ENCODE data around the gene CFAP61. TPM values are rescaled to one million over a fixed set of nuclear protein-coding genes. Genes with fewer than 3 reads are reported as not detected.

CFAP61 gene
- total RNA-seq, 1 donor from 2014 or later: 0.26 TPM

DNA sequence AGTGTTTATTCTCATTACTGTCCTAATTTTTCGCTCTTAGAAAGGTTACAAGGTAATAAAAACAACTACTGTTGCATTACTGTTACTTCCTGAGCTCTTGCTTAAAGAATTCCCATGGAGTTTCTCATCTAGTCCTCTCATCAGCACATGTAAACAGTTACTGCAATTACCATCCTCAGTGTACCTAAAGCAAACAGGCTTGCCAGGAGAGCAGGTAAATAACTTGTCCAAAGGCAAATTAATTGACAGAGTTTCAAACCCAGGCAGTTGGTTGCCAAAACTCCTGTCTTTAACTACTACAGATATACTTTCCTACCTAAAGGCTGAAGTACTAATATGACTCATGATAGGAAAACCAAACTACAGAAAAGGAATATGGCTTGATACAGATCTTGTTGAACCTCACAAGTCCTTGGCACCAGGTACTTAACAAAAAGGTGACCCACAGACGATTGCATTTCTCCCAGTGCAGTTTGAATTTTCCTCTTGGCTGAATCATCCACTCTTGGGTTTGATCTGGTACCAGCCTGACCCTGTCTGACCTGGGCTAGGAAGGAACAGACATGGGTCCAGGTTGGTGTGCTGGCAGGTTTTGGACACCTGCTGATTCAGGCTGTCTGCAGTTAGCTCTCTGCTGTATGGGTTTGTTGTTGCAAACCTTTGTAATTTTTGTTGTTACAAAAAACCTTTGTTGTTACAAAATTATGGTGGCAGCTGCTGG lies 153.0 kb downstream of the CFAP61 start:
- FAIRE-seq: no peak
- TF ChIP-seq, protein P1, sequence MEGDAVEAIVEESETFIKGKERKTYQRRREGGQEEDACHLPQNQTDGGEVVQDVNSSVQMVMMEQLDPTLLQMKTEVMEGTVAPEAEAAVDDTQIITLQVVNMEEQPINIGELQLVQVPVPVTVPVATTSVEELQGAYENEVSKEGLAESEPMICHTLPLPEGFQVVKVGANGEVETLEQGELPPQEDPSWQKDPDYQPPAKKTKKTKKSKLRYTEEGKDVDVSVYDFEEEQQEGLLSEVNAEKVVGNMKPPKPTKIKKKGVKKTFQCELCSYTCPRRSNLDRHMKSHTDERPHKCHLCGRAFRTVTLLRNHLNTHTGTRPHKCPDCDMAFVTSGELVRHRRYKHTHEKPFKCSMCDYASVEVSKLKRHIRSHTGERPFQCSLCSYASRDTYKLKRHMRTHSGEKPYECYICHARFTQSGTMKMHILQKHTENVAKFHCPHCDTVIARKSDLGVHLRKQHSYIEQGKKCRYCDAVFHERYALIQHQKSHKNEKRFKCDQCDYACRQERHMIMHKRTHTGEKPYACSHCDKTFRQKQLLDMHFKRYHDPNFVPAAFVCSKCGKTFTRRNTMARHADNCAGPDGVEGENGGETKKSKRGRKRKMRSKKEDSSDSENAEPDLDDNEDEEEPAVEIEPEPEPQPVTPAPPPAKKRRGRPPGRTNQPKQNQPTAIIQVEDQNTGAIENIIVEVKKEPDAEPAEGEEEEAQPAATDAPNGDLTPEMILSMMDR (IDR thresholded peaks at IDR 0.05; ENCODE audit: insufficient read depth, low read length, severe bottlenecking): no peak
- H3K36me3 ChIP-seq (ENCODE audit: control insufficient read depth, insufficient read depth, low read length): no peaks in the 10 kb centered on the region
- H3K27me3 ChIP-seq (ENCODE audit: control insufficient read depth, insufficient read depth, low read length): no peaks in the 10 kb centered on the region
- H3K4me3 ChIP-seq (ENCODE audit: low read depth, low read length): no peak overlapping the region
- DNase-seq (ENCODE audit: low read depth): no peak

DNA sequence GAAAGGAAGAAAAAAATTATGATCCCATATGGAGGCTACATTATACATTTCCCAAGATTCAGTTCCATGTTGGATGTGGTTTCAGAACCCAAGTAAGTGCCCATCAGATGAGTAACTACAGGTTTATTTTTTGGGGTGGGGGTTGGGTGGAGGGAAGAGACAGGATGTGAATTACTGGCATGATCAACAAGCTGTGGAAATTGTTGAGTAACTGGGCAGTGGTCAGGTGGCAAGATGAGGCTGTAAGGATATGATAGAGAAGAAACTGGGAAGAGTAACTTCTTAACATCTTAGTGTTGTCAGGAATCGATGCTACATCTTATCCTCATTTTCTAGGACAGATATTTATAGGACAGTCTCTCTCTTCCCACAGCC lies 153.5 kb downstream of the CFAP61 start:
- H3K27me3 ChIP-seq (ENCODE audit: control insufficient read depth, insufficient read depth, low read length): no peaks in the 10 kb centered on the region
- TF ChIP-seq, protein P1 (IDR thresholded peaks at IDR 0.05; ENCODE audit: insufficient read depth, low read length, severe bottlenecking): no peak
- H3K4me3 ChIP-seq (ENCODE audit: low read depth, low read length): no peak overlapping the region
- DNase-seq (ENCODE audit: low read depth) (no peak), FAIRE-seq (no peak)
- no peaks in the 10 kb centered on the region for H3K36me3 ChIP-seq (ENCODE audit: control insufficient read depth, insufficient read depth, low read length)

DNA sequence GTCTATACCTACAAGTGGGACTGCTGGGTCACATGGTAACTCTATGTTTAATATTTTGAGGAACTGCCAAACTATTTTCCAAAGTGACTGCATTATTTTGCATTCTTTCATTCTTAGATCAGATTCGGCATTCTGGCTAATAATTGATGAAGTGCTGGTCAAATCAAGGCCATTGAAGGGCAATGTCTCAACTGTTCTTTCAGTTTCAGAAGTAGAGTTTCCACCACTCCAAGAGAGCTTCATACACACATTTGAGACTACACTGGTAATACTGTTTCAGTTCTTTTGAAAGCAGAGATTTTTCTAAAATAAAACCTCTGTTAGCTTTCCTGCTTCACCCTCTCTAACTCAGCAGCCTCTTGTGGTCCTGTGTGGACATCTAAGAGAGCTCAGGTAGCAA lies 154.5 kb downstream of the CFAP61 start:
- H3K36me3 ChIP-seq (ENCODE audit: control insufficient read depth, insufficient read depth, low read length): no peaks in the 10 kb centered on the region
- no peak overlapping the region for H3K4me3 ChIP-seq (ENCODE audit: low read depth, low read length)
- no peak for DNase-seq (ENCODE audit: low read depth)
- FAIRE-seq: no peak
- TF ChIP-seq, protein P1 (IDR thresholded peaks at IDR 0.05; ENCODE audit: insufficient read depth, low read length, severe bottlenecking): no peak
- no peaks in the 10 kb centered on the region for H3K27me3 ChIP-seq (ENCODE audit: control insufficient read depth, insufficient read depth, low read length)

DNA sequence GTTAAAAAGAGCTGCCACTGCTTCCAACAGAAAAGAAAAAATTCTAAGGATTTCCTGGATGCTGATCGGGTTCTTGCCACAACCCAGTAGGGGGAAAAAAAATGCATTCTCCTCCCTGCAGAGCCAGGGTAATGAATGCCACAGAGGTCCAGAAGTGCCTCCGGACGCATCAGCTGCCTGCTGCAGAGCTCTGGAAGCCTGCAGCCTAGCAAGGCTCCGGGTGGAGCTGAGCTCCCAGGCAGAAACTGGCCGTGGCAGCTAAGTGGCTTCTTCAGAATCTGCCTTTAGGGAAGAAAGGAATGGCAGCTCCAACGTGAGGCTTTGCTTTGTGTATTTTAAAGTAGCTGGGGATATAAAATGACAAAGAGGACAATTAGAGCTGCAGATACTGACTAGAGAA lies 155.0 kb downstream of the CFAP61 start:
- TF ChIP-seq, protein P1 (IDR thresholded peaks at IDR 0.05; ENCODE audit: insufficient read depth, low read length, severe bottlenecking): no peak
- no peaks in the 10 kb centered on the region for H3K36me3 ChIP-seq (ENCODE audit: control insufficient read depth, insufficient read depth, low read length)
- FAIRE-seq (no peak), DNase-seq (ENCODE audit: low read depth) (no peak)
- no peaks in the 10 kb centered on the region for H3K27me3 ChIP-seq (ENCODE audit: control insufficient read depth, insufficient read depth, low read length)
- no peak overlapping the region for H3K4me3 ChIP-seq (ENCODE audit: low read depth, low read length)

DNA sequence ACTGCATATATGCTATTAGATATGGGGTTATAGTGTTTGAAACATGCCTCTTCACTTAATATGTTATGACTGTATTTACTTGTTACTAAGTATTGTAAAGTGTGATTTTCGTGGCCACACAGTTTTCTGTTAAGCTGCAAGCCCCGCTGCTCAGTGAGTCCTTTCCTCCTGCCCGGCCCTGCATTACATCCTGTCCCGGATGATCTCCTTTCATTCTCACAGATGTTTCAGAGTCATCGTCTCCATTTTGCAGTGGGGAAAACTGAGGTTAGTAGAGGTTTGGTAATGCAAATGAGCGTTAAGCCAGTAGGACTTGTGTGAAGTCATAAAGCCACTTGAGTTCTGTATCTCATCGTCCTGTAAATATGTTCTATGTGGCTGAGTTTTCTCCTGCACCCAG lies 155.5 kb downstream of the CFAP61 start:
- DNase-seq (ENCODE audit: low read depth): no peak
- no peak overlapping the region for H3K4me3 ChIP-seq (ENCODE audit: low read depth, low read length)
- no peaks in the 10 kb centered on the region for H3K36me3 ChIP-seq (ENCODE audit: control insufficient read depth, insufficient read depth, low read length)
- TF ChIP-seq, protein P1 (IDR thresholded peaks at IDR 0.05; ENCODE audit: insufficient read depth, low read length, severe bottlenecking): no peak
- FAIRE-seq: no peak
- no peaks in the 10 kb centered on the region for H3K27me3 ChIP-seq (ENCODE audit: control insufficient read depth, insufficient read depth, low read length)

DNA sequence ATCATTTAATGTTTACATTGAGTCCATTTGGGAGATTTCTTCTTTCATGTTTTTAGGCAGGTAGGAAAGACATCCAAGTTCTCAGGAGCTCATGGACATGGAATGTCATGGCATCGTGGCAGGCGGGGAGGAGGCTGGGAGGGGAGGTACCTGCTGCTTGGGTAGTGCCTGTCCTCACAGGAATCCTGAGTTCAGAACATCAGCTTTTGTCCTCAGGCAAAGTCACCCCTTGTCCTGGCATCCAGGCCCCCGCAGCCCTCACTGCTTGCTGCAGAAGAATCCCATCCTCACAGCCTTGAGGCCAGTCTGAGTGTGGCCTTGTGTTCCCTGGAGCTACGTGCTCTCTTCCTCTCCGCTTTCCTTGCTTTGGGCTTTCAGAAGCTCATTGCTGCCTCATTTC lies 157.4 kb downstream of the CFAP61 start:
- Histone ChIP-seq H3K27me3 (ENCODE audit: control insufficient read depth, insufficient read depth, low read length) (no peaks in the 10 kb centered on the region), H3K36me3 (ENCODE audit: control insufficient read depth, insufficient read depth, low read length) (no peaks in the 10 kb centered on the region), H3K4me3 (ENCODE audit: low read depth, low read length) (no peak overlapping the region)
- DNase-seq (ENCODE audit: low read depth): no peak
- TF ChIP-seq, protein P1 (IDR thresholded peaks at IDR 0.05; ENCODE audit: insufficient read depth, low read length, severe bottlenecking): no peak
- no peak for FAIRE-seq

All from bronchial epithelial cell (primary cell).